ENCODE measurements around the gene HDAC8. TPM values are rescaled to one million over a fixed set of nuclear protein-coding genes. Genes with fewer than 3 reads are reported as not detected.

HDAC8 gene
- total RNA-seq, 1 experiment from 2014 or later, result 21.4 TPM

DNA sequence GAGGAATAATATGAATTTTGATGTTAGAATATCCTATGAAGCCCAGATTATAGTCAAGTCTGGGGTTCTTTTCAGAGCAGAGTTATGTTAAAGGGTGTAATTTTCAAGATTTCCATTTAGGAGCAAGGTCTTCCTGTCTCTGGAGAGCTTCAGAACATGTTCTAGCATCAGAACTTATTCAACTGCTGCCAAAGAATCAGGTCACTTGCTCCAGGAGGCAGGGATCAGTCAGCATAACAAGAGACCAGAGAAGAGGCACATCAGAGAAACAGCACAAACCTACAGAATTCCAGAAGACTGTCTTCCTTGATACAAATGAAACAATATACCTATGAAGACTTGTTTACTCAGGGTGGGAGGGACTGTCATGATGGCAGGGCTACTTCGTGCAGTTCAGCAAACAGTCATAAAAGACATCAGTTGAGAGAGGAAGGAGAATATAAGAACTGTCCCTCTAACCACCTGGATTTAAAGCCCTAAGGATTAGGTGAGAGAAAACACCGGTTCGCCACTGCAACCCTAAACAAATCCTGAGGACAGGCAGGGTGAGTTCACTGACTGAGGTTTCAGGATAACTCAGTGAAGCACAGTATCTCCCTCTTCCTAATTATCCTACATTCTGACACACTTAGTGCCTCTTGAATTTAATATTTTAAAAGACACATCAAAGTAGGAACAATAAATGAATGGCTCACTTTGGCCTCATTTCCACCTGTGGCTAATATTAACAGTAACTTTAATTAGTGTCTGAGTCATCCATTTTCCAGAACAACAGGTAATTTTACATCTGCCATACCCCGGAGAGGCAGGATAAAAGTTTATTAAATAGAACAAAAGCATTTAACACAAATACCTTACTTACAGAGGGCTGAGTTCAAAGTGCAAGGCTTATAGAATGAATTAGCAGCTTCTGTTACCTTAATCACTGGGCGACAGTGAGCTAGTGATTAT lies 93.0 kb downstream of the HDAC8 start:
- Histone ChIP-seq H4K20me1 (ENCODE audit: control insufficient read depth, insufficient read depth, insufficient read length) (no peaks in the 10 kb centered on the region), H4K91ac (ENCODE audit: insufficient read length, low read depth, low read length) (no peak overlapping the region), H3K79me2 (ENCODE audit: insufficient read depth, low read length) (no peaks in the 10 kb centered on the region), H3K79me1 (ENCODE audit: insufficient read depth, low read depth, low read length, poor library complexity, severe bottlenecking) (no peaks in the 10 kb centered on the region), H3K4me2 (ENCODE audit: insufficient read depth, insufficient read length, low read length) (no peak overlapping the region), H4K8ac (replicated peaks; ENCODE audit: insufficient read length, low read depth, low read length) (no peak overlapping the region), H2AK5ac (ENCODE audit: insufficient read length, low read length) (no peak overlapping the region), H2BK12ac (ENCODE audit: insufficient read length, low read depth, low read length) (no peak overlapping the region), H3K23ac (ENCODE audit: insufficient read length, low read depth, low read length) (no peak overlapping the region), H3K18ac (ENCODE audit: insufficient read length, low read depth, low read length) (no peak overlapping the region), H4K5ac (ENCODE audit: insufficient read length, low read depth, low read length) (no peak overlapping the region), H3K9ac (ENCODE audit: extremely low read depth, insufficient read length, low read length) (no peak overlapping the region), H2BK20ac (ENCODE audit: low read depth, low read length, poor library complexity, severe bottlenecking) (no peak overlapping the region), H2BK120ac (ENCODE audit: low read depth, low read length, poor library complexity, severe bottlenecking) (no peak overlapping the region), H3K4me1 (ENCODE audit: insufficient read depth, low read length) (no peaks in the 10 kb centered on the region), H3K14ac (ENCODE audit: insufficient read depth, low read length) (no peak overlapping the region), H3K27me3 (ENCODE audit: insufficient read depth, low read length) (no peaks in the 10 kb centered on the region), H2BK15ac (ENCODE audit: low read depth, low read length) (no peak overlapping the region), H3K56ac (ENCODE audit: insufficient read length, low read depth, low read length) (no peak overlapping the region), H2BK5ac (ENCODE audit: insufficient read length, low read length) (no peak overlapping the region), H3K27ac (ENCODE audit: insufficient read length, low read depth, low read length) (no peak overlapping the region), H3K23me2 (ENCODE audit: insufficient read length, low read depth, low read length, poor library complexity, severe bottlenecking) (no peaks in the 10 kb centered on the region), H3K9me3 (ENCODE audit: control insufficient read depth, low read depth, low read length) (peaks cover 47% of the 10 kb centered on the region), H3T11ph (ENCODE audit: low read length) (no peak overlapping the region), H3K4ac (ENCODE audit: low read depth, low read length) (no peak overlapping the region), H2AFZ (ENCODE audit: low read length) (no peak overlapping the region)
- peaks cover 10 to 17% (median 10%) of the 10 kb centered on the region in 3 experiments for H3K36me3 Mint-ChIP-seq (ENCODE audit: insufficient read depth in 1 of 3, low read depth in 3 of 3)
- H3K4me1 Mint-ChIP-seq, result peaks cover 27 to 34% of the 10 kb centered on the region in 2 experiments
- no peak for TF ChIP-seq CTCF (conservative IDR thresholded peaks at IDR 0.05)
- no peak overlapping the region for H3K4me3 Mint-ChIP-seq
- no peak overlapping the region for H3K27ac Mint-ChIP-seq
- no CpG with 5 or more reads among the region's 5 CpGs for WGBS (ENCODE audit: extremely low coverage, insufficient read length, low lambda C conversion rate)
- no peaks in the 10 kb centered on the region for H3K27me3 Mint-ChIP-seq (ENCODE audit: low read depth)
- H3K9me3 Mint-ChIP-seq, result peaks cover 54 to 55% of the 10 kb centered on the region in 2 experiments
- no peak for DNase-seq
